Sigmoid colon (tissue), 7 donors: Measurements from ENCODE around the gene MAP3K3. TPM values are rescaled to one million over a fixed set of nuclear protein-coding genes. Genes with fewer than 3 reads are reported as not detected.

Experiments
- DNase-seq: peaks from one replicate; pipeline ENCODE4 v3.0.0-alpha.2; 2019
- H3K27ac ChIP-seq, 4 donors: fragments of 200-600 bp; sonication (generic); one replicate each; pipeline ENCODE4 v1.5.1; 2016 to 2019; ENCODE audit warnings: mild to moderate bottlenecking in 1 of 4
- H3K27me3 ChIP-seq, 3 donors: fragments of 200-600 bp; sonication (generic); one replicate each; pipeline ENCODE4 v1.5.1; 2019; ENCODE audit warnings: mild to moderate bottlenecking in 1 of 3
- H3K36me3 ChIP-seq, 4 donors: fragments of 200-600 bp; sonication (generic); one replicate each; pipeline ENCODE4 v1.5.1; 2016 to 2019
- H3K4me1 ChIP-seq, 4 donors: fragments of 200-600 bp; sonication (generic); one replicate each; pipeline ENCODE4 v1.5.1; 2017 to 2019
- H3K4me3 ChIP-seq, 4 donors: fragments of 200-600 bp; sonication (generic); one replicate each; pipeline ENCODE4 v1.5.1; 2017 to 2019; ENCODE audit warnings: mild to moderate bottlenecking in 2 of 4, moderate library complexity in 1 of 4
- H3K9me3 ChIP-seq, 4 donors: fragments of 200-600 bp in 3 of 4; sonication (generic) in 3 of 4; one replicate each; pipeline versions ENCODE4 v1.5.1 to v1.6.1; 2013 to 2019
- EP300 ChIP-seq, 4 donors: sonication (generic); formaldehyde crosslinking; IDR thresholded peaks; one replicate each; pipeline ENCODE4 v1.6.1; 2017; ENCODE audit warnings: antibody characterized with exemption in 4 of 4
- POLR2A ChIP-seq, 2 donors: fragments of 450-650 bp; IDR thresholded peaks; one replicate each; pipeline ENCODE4 v1.6.1; 2016; ENCODE audit warnings: antibody characterized with exemption in 2 of 2, mild to moderate bottlenecking in 2 of 2, moderate library complexity in 2 of 2
- POLR2AphosphoS5 ChIP-seq, 4 donors: sonication (generic); formaldehyde crosslinking; IDR thresholded peaks; one replicate each; pipeline ENCODE4 v1.6.1; 2017; ENCODE audit warnings: antibody characterized with exemption in 4 of 4
- WGBS, 2 donors: extraction: QIAGEN DNeasy Blood & Tissue Kit; methylation state at CpG; one replicate each; pipeline ENCODE4 v1.1.7; 2013; 5-methylcytosine and 5-hydroxymethylcytosine counted together
- intact Hi-C: fragments of 100-400 bp; cut with DNase I; formaldehyde crosslinking; loops from one replicate; pipeline ENCODE4 v1.15.1; 2023
- polyA plus RNA-seq, 3 donors: library from polyadenylated mRNA; stranded (reverse); fragments of 200-250 nt; gene quantifications; one replicate each; pipeline ENCODE4 v1.2.3, GENCODE V29; 2013
- total RNA-seq, 4 donors: library from RNA; depleted of rRNA; stranded (reverse); fragments of >200 nt; gene quantifications; one replicate each; pipeline ENCODE4 v1.1.0, GENCODE V29; 2016
- TF ChIP-seq, protein P1 (sequence below), 4 experiments: fragments of 450-650 bp in 3 of 4; fragments of 200-600 bp in 1 of 4; IDR thresholded peaks; one replicate each; pipeline ENCODE4 v1.5.1; 2016 to 2019; ENCODE audit warnings: antibody characterized with exemption in 4 of 4, mild to moderate bottlenecking in 3 of 4, moderate library complexity in 2 of 4
- donor health status: healthy with polysubstance abuse.
- donor health status: Bipolar disorder and iron deficiency.
- donor health status: healthy.

Gene MAP3K3
- total and polyA plus RNA-seq, 7 donors, result 4.4 to 68.7 (median 51.5) TPM

DNA sequence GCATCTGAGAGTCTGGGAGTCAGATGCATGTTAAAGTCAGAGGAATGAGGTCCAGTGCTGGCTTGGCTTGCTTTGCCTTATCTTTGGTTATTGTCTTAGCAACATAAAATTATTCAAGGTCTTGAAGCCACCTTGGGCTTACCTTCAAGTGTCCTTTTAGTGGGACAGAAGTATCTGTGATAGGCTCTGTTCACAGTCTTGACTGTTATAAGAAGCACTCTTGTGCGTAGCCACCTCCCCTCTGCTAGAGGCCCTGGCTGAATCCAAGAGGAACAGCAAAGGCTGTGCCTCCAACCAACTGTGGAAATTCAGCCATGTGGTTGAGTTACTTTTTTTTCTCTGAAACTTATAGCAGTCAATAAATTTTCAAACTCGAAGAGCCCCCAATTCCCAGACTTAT is 8.6 kb upstream of the MAP3K3 start:
- Histone ChIP-seq H3K4me1 (no peaks in the 10 kb centered on the region), H3K4me3 (no peak overlapping the region), H3K36me3 (peaks cover 0 to 24% (median 7%) of the 10 kb centered on the region in 4 donors), H3K27ac (no peak overlapping the region), H3K27me3 (no peaks in the 10 kb centered on the region), H3K9me3 (no peaks in the 10 kb centered on the region)
- intact Hi-C loops, result loop anchor here (5.0 kb wide), 1 partner anchor 166 kb away; the partner anchor contains the start of gene CYB561
- WGBS, 2 donors, result 85 to 95% methylated on average over 2 of the region's 2 CpGs
- TF ChIP-seq POLR2AphosphoS5 (IDR thresholded peaks at IDR 0.05) (no peak), EP300 (IDR thresholded peaks at IDR 0.05) (no peak), POLR2A (IDR thresholded peaks at IDR 0.05) (no peak)
- TF ChIP-seq, protein P1, sequence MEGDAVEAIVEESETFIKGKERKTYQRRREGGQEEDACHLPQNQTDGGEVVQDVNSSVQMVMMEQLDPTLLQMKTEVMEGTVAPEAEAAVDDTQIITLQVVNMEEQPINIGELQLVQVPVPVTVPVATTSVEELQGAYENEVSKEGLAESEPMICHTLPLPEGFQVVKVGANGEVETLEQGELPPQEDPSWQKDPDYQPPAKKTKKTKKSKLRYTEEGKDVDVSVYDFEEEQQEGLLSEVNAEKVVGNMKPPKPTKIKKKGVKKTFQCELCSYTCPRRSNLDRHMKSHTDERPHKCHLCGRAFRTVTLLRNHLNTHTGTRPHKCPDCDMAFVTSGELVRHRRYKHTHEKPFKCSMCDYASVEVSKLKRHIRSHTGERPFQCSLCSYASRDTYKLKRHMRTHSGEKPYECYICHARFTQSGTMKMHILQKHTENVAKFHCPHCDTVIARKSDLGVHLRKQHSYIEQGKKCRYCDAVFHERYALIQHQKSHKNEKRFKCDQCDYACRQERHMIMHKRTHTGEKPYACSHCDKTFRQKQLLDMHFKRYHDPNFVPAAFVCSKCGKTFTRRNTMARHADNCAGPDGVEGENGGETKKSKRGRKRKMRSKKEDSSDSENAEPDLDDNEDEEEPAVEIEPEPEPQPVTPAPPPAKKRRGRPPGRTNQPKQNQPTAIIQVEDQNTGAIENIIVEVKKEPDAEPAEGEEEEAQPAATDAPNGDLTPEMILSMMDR (IDR thresholded peaks at IDR 0.05), result no peak
- DNase-seq, result no peak

DNA sequence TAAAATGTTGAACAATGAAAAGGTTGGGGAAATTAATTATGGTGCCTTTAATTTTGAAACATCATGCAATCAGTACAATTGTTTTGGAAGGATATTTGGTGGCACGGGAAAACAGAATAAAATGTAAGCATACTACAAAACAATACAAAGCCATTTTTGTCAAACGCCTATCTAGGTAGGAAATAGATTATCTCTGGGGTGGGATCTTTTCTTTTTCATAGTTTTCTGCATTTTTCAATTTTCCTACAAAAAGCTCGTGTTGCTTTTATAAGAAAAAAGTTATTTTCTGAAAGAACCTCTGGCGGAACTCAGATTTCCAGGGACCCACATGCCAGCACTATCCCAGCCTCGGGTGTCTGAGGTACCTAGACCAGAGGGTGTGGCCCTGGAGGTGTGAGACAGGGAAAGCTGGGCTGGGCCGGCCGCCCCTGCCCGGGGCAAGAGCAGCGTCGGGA is 961 bp upstream of the MAP3K3 start:
- Histone ChIP-seq H3K36me3 (no peaks in the 10 kb centered on the region), H3K27me3 (no peaks in the 10 kb centered on the region), H3K27ac (peak overlapping the region; percentile 87 to 93 (median 90)), H3K9me3 (no peaks in the 10 kb centered on the region), H3K4me3 (peak overlapping the region; percentile 51 to 90 (median 78)), H3K4me1 (peaks cover 0 to 36% (median 34%) of the 10 kb centered on the region in 4 donors)
- no peak for DNase-seq
- TF ChIP-seq EP300 (IDR thresholded peaks at IDR 0.05) (no peak), POLR2AphosphoS5 (IDR thresholded peaks at IDR 0.05) (no peak), POLR2A (IDR thresholded peaks at IDR 0.05) (no peak)
- TF ChIP-seq, protein P1 (IDR thresholded peaks at IDR 0.05), result no peak
- intact Hi-C loops, result loop anchor here (5.0 kb wide), 2 partner anchors 76 to 206 kb away; partner anchors contain the start of genes FTSJ3 and PSMC5
- WGBS, 2 donors, result 4 to 12% methylated on average over 10 of the region's 10 CpGs

DNA sequence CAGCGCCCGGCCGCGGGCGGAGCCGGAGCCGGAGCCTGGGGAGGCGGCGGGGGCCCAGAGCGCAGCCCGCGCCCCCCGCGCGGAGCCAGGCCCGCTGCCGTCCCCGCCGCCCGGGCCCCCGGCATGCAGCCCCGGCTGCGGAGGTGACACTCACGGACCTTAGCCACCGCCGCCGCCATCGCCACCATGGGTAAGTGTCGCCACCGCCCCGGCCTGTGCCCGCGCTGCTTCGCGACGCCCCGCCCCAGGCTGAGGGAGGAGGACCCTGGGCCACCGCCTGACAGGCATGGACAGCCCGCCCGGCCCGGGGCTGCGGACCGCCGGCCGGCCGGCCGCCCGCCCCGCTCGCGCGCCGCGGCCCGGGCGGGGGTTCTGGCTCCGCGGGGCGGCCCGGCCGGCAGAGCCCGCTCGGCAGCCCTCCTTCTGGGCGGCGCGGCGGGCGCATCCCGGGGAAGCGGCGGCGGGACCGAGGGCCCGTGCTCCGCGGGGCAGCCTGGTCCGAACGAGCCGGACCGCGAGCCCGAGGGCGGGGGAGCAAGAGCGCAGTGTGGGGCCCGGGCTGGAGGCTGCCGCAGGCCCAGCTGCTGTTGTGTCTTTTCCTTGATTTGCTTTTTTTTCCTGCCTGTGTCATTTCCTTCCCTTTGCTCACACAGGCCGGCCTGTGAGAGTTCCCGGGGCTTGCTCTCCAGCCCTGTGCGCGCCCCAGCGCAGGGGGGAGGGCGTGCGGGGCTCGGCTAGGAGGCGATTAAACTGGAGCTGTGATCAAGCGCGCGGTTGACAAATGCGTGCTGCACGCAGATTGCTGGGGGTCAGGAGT is 565 bp downstream of the MAP3K3 start:
- peak in 3 of 4 donors; percentile 7 to 53 (median 50) for TF ChIP-seq POLR2AphosphoS5 (IDR thresholded peaks at IDR 0.05)
- TF ChIP-seq, protein P1 (IDR thresholded peaks at IDR 0.05), result no peak
- peaks cover 0 to 51% (median 49%) of the 10 kb centered on the region in 4 donors for H3K4me1 ChIP-seq
- peak overlapping the region; percentile 76 to 90 (median 82) for H3K4me3 ChIP-seq
- 0% methylated on average over 100 of the region's 100 CpGs for WGBS, 2 donors
- H3K27ac ChIP-seq, result peak overlapping the region; percentile 87 to 93 (median 91)
- H3K36me3 ChIP-seq, result no peaks in the 10 kb centered on the region
- H3K27me3 ChIP-seq, result no peaks in the 10 kb centered on the region
- no peaks in the 10 kb centered on the region for H3K9me3 ChIP-seq
- intact Hi-C loops, result loop anchor here (2.0 to 5.0 kb wide), 3 partner anchors 75 to 205 kb away; partner anchors contain the start of genes FTSJ3, PSMC5 and STRADA
- DNase-seq, result peak; percentile 86

DNA sequence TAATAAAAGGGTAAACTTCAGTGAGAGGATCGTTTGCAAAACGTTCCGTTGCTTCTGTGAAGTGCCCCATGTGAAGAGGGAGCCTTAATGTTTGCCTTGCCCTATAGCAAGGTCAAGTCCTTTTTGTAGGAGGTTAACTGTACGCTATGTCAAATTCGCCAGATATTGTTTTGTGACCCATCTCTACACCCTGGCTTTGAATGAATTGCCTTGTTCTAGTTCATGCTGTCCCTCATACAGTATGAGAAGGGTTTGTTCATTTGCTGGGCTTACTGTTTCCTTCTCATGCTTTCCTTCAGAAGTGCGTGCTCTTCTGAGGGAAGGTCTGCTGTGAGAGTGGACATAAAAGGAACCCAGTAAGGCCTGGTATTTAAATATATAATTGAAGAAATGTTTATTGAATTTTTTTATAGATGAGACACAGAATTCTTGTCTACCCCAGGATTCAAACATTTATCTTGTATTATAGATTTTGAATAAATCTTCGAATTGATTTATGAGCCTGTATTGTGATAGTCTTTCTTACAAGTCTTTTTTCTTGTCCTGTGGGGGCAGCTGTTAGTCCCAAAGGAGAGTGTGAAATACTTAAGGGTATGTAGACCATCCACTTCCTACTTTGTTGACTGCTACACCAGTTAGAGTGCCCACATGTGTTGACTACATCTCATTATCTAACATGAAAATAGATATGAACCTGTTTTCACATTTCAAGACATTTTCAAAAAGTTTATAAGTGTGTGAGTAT is 1.7 kb downstream of the MAP3K3 start:
- Histone ChIP-seq H3K36me3 (peaks cover 0 to under 1% (median 0%) of the 10 kb centered on the region in 4 donors), H3K27me3 (no peaks in the 10 kb centered on the region), H3K4me3 (peak overlapping the region; percentile 76 to 90 (median 82)), H3K9me3 (no peaks in the 10 kb centered on the region), H3K27ac (peak overlapping the region; percentile 87 to 93 (median 91)), H3K4me1 (peaks cover 0 to 52% (median 49%) of the 10 kb centered on the region in 4 donors)
- 42 to 48% methylated on average over 7 of the region's 7 CpGs for WGBS, 2 donors
- no peak for DNase-seq
- intact Hi-C loops, result loop anchor here (2.0 to 5.0 kb wide), 3 partner anchors 73 to 203 kb away; partner anchors contain the start of genes FTSJ3, PSMC5 and STRADA
- TF ChIP-seq POLR2AphosphoS5 (IDR thresholded peaks at IDR 0.05) (no peak), POLR2A (IDR thresholded peaks at IDR 0.05) (no peak), EP300 (IDR thresholded peaks at IDR 0.05) (no peak)
- TF ChIP-seq, protein P1 (IDR thresholded peaks at IDR 0.05), result no peak
